Activated naive CD4-positive, alpha-beta T cell treated with anti-CD3 and anti-CD28 coated beads, Interleukin-2, amount 50 U/mL, for 72 hours (primary cell): ENCODE results near the gene PPP1R1B. TPM values are rescaled to one million over a fixed set of nuclear protein-coding genes. Genes with fewer than 3 reads are reported as not detected.

Source experiments
- ATAC-seq, 2 donors: fragments of 150-1000 bp; cut with Tn5 transposase; 2 replicates each; pipeline ENCODE4 v1.10.0; 2021; ENCODE audit warnings: mild to moderate bottlenecking in 2 of 2, moderate library complexity in 2 of 2
- DNase-seq, 2 donors: peaks; one replicate each; pipeline ENCODE4 v3.0.0; 2021 to 2022; ENCODE audit warnings: low spot score in 2 of 2
- H3K27ac Mint-ChIP-seq, 2 donors: one replicate each; pipeline ENCODE4 v1.8.0; 2022; ENCODE audit warnings: mild to moderate bottlenecking in 2 of 2, mixed read lengths in 2 of 2
- H3K36me3 Mint-ChIP-seq, 2 donors: one replicate each; pipeline ENCODE4 v1.8.0; 2022; ENCODE audit warnings: mixed read lengths in 2 of 2
- H3K9me3 Mint-ChIP-seq, 2 donors: one replicate each; pipeline ENCODE4 v1.8.0; 2022; ENCODE audit warnings: mixed read lengths in 2 of 2
- total RNA-seq, 2 donors: library from RNA; stranded (reverse); gene quantifications; one replicate each; pipeline ENCODE4 v1.2.3, GENCODE V29; 2022

Gene PPP1R1B
- total RNA-seq, 2 donors from 2014 or later = 0.16 TPM; not detected in 1

DNA sequence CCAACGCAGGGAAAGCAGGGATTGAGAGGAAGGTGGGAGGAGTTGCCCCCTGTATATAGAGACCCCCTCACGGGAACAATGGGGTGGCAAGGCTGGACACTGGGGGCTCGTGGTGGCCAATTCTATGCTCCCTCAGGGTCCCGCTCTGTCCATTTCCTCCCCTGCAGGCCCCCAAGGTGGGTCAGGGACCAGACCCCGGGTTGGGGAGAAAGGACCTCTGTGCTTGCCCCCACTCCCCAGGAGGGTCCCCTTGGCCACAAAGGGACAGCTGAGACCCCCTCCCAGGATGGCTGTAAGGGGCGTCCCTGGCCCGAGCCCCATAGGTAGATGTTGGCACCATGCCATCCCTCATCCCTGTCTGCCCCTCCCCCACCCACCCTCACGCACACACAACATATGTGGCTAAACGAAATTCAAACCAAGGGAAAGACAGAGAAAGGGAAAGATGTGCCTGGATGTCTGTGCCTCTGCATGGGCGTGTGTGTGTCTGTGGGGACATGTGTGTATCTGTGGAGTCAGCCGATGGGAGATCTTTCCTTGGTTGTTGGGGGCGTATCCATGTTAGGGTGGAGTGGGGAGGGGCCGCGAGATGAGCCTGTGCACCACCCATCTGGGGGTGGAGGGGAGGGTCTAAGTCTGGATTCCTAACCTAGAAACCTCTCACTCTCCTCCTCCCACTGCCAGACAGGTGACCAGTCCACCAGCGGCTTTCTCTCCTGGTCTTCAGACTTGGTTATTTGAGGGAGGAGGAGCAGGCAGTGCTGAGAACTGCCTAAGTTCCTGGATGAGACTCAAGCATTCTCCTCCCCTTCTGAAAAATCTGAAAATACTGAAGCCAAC is 18.4 kb upstream of the PPP1R1B start:
- Mint-ChIP-seq H3K27ac (no peak overlapping the region), H3K9me3 (no peaks in the 10 kb centered on the region), H3K36me3 (no peaks in the 10 kb centered on the region)
- DNase-seq (no peak), ATAC-seq (no peak)

DNA sequence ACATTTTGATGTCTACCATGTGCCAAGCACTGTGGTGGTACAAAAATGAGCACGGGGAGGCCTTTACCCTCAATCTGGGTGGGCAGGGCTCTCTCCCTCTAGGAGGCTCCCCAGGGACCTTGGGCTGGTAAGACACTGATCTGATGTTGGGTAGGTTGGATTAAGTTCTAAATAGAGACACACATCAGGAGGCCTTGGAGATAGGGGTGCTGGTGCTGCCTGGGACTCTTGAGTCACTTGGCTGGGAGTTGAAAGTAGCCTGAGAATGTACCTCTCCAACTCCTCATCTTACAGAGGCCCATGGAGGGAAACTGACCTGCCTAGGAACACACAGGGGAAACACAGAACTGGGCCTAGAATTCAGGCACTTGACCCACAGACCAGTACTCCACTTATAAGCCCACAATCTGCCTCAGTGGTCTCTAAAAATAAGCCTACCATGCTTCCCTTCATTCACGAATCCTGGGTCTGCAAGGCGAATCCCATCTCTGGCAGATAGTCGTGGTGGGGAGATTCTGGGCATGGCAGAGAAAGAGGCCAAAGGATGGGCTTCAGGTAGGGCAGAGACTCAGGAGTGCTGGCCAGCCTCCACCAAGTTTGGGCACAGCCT is 17.2 kb upstream of the PPP1R1B start:
- Mint-ChIP-seq H3K9me3 (no peaks in the 10 kb centered on the region), H3K27ac (no peak overlapping the region), H3K36me3 (no peaks in the 10 kb centered on the region)
- DNase-seq (no peak), ATAC-seq (no peak)

DNA sequence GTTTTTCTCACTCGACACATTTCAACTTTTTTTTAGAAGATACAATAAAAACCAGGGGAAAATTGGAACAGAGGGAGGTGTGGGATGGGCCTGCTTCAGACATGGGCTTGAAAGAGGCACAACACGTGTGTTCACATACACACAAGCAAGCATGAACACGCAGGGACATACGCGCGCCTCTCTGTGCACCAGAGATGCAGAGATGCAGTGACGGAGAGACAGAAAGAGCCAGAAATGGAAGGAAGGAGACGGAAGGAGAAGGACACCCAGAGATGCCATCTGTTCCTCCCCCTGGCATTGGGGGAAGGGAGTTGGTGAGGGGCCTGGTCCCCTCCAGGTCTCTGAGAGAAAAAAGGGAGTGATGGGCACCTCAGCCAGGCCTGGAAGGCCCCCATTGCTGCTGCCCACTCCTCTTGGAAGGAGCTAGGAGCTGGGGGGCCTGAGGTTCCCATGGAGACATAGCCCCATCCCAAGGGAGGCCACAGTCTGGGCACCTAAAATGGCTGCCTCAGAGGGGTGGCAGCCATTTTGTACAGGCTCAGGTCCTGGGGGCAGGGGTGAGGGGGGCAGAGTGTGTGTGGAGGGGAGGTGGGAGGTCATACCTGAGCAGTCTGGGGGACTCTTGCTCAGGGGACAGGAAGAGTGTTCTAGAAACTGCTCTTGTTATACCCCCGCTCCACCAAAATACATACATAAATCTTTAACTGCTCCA is 15.2 kb upstream of the PPP1R1B start:
- H3K27ac Mint-ChIP-seq = no peak overlapping the region
- ATAC-seq = no peak
- no peaks in the 10 kb centered on the region for H3K9me3 Mint-ChIP-seq
- DNase-seq = no peak
- H3K36me3 Mint-ChIP-seq = no peaks in the 10 kb centered on the region

DNA sequence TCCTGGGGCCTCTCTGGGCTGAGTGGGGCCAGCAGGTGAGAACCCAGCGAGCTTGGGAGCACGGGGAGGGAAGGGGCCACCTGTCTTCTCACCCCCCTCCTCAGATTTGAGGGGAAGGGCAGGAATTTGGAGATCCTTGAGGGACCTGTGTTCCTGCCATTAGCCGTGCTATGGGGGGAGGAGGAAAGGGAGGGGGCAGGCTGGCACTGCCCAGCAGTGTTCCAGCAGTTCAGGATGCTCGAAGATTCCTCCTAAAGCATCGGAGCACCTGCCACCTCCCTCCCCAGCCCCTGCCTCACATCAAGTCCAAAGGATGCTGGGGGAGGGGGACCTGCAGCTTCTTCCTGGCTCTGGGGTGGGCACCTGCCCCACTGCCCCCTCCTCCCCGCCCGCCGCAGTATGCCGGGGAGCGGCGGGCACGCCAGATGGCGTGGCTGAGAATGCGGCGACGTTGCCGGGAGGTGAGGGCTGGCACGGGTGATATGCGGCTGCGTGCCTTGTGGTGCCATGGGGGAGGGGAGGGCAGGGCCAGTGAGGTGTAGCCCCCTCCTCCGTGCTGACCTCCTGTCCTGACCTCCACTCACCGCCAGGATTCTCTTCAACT is 14.4 kb upstream of the PPP1R1B start:
- DNase-seq = no peak
- H3K9me3 Mint-ChIP-seq = no peaks in the 10 kb centered on the region
- no peak for ATAC-seq
- H3K36me3 Mint-ChIP-seq = no peaks in the 10 kb centered on the region
- H3K27ac Mint-ChIP-seq = no peak overlapping the region

DNA sequence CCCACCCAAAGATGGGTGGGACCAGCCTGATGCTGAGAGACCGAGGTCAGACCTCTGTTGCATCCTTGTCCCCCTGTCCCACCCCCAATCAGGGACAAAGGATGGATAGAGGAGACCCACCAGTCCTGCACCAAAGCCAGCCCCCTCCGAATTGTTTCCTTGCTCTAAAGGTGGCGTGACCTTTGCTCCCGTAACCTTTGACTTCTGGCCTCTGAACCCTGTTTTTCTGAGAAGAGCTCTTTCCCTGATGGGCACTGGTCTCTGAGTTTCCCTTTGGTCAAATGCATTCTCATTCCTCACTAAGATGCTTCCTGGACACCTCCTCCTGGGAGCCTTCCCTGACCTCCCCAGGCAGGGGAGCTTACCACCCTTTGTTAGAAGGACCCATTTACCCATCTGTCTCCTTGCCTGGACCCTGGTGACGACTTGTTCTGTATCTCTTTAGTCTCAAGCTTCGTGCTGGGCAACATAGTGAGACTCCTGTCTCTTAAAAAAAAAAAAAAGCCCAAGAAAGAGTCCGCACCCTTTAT is 13.8 kb upstream of the PPP1R1B start:
- no peaks in the 10 kb centered on the region for H3K36me3 Mint-ChIP-seq
- ATAC-seq = no peak
- no peaks in the 10 kb centered on the region for H3K9me3 Mint-ChIP-seq
- no peak overlapping the region for H3K27ac Mint-ChIP-seq
- DNase-seq = no peak

DNA sequence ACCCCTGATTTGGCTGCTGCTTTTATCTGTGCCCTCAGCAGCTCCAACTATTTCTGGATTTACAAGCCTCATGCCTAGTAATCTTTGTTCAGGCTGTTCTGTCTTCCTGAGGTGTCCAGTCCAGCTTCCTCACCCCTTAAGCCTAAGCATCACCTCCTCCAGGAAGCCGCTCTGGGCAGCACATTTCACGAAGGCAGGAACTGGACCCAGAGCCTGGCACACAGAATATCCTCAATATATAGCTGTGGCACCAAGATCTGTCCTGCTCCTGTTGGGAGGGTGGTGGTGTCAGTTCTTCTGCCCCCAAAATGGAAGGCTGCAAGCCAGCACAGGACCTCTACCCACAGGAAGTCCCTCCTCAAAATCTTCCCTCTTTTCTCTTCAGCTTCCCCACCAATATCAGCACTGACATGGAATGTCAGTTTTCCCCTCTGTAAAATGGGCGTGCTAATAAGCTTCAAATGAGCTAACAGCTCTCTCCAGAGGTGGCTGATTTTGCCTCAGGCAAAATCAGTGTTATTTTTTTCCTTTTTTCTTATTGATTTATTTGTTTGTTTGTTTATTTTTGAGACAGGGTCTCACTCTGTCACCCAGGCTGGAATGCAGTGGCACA is 12.1 kb upstream of the PPP1R1B start:
- Mint-ChIP-seq H3K36me3 (no peaks in the 10 kb centered on the region), H3K27ac (no peak overlapping the region), H3K9me3 (no peaks in the 10 kb centered on the region)
- ATAC-seq = no peak
- DNase-seq = no peak

DNA sequence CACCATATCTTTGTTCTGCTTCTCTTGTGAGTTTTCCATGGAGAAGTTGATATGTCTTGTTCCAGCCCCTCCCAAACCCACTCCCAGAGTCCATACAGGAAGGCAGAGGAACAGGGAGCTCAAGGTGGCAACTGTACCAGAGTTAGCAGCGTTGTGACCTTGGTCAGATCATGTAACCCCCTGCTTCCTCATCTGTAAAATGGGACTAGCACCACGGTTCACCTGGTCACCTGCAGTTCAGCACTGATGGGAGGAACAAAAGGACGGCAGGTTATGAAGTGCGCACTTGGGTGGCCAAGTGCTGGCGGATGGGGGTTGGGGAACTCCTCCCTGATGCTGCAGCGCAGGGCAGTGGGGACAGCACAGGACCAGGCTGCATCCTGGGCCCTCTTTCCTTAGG is 11.3 kb upstream of the PPP1R1B start:
- no peaks in the 10 kb centered on the region for H3K36me3 Mint-ChIP-seq
- DNase-seq = no peak
- ATAC-seq = no peak
- no peaks in the 10 kb centered on the region for H3K9me3 Mint-ChIP-seq
- no peak overlapping the region for H3K27ac Mint-ChIP-seq

DNA sequence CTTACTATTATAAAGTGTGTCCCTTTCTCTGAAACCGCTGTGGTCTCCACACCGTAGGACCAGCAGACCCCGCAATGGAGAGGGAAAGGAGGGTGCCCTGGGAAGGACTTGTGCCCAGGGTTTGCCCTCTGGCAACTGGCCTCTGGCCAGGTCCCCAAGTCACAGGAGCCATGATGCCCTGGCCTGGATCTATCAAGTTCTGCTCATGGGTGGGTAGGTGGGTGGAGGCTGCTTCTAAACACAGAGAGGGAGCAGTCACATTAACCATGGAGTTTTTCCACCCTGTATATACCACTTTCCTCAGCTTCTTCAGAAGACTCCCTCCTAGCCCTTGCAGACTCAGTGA is 9.7 kb upstream of the PPP1R1B start:
- H3K27ac Mint-ChIP-seq = no peak overlapping the region
- DNase-seq (no peak), ATAC-seq (no peak)
- H3K36me3 Mint-ChIP-seq = no peaks in the 10 kb centered on the region
- no peaks in the 10 kb centered on the region for H3K9me3 Mint-ChIP-seq

DNA sequence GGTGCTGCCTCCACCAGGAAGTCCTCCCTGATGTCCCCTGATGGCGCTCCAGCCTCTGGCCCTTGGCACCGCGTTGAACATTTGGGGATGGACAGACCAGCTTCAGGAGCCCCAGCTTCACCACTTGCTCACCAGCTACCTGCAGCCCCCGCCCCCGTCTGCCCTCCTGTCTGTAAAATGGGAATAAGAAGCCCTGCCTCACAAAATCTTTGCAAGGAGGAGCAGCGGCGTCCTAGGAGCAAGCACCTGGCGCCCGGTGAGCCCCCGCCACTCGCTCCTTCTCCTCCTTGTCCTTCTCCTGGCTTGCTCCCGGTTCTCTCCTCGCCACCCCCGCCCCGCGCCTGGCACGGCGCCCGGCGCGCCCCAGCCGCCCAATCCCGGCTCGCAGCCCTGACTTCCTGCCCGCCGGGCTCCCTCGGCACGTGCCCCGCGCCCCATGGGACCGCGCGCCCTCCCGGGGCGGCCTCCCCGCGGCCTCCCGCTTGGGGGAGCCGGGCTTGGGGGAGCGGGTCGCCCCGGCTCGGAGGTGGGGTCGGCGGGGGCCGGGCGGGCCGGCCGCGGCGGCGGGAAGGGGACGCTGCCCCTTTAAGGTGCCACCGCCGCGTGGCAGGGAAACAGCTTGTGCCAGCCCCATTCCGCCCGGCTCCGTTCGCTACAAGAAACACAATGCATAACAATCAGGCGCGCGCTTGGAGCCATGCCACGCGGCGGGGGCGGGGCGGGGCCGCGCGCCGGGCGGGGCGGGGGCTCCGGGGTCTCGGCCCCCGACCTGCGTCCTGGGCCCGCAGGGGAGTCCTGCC is 9.1 kb upstream of the PPP1R1B start:
- DNase-seq = peak; percentile 48 to 66
- Mint-ChIP-seq H3K27ac (no peak overlapping the region), H3K36me3 (no peaks in the 10 kb centered on the region), H3K9me3 (no peaks in the 10 kb centered on the region)
- ATAC-seq = peak; percentile 35 to 49

DNA sequence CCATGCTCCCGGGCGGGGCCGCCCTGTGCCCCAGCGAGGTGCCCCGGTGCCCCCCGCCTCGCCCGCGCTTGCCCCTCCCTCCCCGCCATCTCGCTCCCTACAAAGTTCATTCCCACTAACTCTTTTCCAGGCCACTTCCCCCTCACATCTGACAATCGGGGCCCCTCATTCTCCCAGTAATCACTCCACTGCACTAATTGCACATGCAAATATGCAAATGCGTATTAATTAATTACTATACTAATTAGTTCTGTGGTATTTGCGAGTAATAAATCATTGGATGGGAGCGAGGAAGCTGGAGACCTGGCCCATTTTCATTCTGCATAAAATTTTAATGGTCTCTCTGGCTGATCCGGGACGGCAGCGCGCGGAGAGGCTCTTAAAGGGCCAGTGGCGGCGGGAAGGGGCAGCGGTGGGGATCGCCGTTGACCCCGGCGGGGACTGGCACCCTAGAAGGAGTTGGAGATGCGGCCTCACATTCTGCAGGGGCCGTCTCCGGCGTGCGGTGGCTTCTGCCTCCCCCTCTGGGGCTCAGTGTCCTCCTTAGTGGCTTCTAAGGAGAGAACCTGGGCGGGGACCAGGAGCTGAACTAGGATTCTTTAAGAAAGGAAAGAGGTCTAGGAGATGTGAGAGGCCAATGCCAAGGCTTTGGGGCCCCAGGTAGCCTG is 8.4 kb upstream of the PPP1R1B start:
- no peaks in the 10 kb centered on the region for H3K9me3 Mint-ChIP-seq
- H3K27ac Mint-ChIP-seq = no peak overlapping the region
- ATAC-seq (no peak), DNase-seq (no peak)
- no peaks in the 10 kb centered on the region for H3K36me3 Mint-ChIP-seq

DNA sequence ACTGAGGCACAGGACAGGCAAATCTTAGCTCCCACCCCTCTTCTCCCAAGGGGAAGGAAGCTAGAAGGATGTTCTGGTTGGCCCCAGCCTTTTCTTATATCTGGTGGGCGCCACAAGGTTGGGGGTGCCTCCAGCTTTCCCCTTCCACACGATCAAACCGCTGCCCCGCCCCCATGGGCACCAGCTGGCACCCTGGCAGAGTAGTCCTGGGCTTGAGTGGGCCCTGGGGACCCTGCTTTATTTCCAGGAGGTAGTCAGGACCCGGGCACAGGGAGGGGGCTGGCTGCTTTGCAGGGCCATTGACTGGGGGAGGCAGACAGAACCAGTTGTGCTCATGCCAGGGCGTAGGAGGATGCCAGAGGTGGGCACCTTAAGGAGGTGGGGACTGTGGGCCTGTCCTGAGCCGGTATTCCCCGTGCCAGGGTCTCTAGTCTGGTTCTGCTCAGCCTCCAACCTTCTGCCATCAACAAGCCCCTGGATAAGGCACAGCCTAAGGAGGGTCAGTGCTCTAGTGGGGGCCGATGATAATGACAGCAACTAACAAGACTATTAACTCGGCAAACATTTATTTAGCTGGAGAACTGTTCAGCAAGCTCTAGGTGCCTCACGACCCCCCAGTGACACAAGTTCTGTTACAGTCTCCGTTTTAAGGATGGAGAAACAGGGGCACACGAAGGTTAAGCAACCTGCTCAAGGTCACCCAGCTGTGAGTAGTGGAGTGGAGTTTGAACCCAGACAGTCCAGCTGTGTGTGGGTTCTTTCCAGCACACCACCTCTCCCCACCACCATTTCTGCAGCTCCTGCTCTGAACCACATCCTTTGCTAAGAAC is 7.6 kb upstream of the PPP1R1B start:
- no peak for DNase-seq
- no peak for ATAC-seq
- no peak overlapping the region for H3K27ac Mint-ChIP-seq
- H3K36me3 Mint-ChIP-seq = no peaks in the 10 kb centered on the region
- no peaks in the 10 kb centered on the region for H3K9me3 Mint-ChIP-seq

DNA sequence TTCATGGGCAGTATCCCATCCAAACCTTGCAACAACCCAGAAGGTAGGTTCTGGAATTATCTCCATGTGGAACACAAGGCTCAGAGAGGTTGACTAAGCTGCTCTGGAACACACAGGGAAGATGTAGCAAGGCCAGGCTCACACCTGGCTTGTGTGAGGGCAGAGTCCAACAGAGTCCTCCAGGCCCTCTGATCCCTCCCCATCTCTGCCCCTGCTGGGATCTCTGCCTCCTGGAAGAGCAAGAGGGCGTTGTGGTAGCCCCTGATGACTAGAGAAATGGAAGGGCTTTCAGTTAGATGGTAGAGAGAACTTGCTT is 7.0 kb upstream of the PPP1R1B start:
- Mint-ChIP-seq H3K9me3 (no peaks in the 10 kb centered on the region), H3K27ac (no peak overlapping the region), H3K36me3 (no peaks in the 10 kb centered on the region)
- DNase-seq (no peak), ATAC-seq (no peak)

DNA sequence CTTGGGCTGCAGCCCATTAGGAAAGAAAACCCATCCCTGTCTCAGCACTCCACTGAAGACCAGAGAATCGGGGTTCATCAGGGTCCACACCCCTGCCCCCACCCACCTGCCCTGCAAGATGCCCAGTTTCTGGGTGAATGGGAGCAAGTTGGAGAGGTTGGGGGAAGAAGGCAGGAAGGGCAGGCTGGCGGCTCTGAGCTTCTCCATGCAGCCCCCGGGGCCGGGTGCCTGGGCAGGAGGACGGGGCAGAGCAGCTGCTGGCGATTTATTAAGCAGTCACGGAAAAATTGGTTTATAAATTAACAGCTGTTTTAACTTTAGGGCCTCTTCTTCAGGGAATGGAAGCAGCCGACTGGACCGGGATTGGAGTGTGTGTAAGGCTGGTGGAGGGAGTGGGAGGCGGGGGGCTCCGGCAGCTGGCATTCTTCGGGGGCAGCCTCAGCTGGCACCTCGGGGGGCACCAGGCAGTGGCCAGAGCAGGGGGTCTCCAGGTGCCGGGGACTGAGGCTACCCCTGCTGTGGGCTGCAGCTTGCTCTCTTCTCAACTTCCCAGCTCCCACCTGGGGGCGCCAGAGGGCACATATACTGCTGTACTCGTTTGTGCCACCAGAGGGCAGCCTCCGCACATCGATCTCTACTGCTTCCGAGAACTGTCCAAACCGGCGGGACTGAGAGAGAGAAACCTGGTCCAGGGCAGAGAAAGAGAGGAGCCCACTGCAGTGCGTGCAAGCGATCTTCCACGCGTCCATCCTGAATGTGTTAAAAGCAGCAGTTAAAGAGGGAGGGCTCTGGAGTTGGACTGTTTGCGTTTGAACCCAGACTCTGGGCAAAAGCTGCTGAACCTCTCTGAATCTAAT is 5.0 kb upstream of the PPP1R1B start:
- H3K27ac Mint-ChIP-seq = peak overlapping the region; percentile 38 to 79
- DNase-seq = peak; percentile 89 to 98
- no peaks in the 10 kb centered on the region for H3K36me3 Mint-ChIP-seq
- H3K9me3 Mint-ChIP-seq = no peaks in the 10 kb centered on the region
- ATAC-seq = peak; percentile 63 to 69

DNA sequence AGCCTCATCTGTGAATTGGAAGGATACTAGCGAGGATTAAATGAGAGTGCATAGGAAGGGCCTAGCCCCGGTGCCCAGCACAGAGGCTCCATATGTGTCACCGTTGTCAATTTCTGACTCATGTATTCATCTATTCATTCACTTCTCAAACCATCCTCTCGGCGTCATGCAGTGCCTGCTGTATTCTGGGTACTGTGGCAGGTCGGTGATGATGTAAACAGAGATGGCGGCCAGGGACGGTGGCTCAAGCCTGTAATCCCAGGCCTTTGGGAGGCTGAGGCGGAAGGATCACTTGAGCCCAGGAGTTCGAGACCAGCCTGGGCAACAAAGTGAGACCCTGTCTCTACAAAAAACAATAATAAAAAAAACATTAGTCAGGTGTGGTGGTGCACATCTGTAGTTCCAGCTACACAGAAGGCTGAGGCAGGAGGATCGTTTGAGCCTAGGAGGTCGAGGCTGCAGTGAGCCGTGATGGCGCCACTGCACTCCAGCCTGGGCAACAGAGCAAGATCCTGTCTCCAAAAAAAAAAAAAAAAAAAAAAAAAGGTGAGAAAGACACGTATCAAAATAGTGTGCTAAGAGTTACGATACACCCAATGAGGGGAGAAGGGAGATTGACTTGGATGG is 4.3 kb upstream of the PPP1R1B start:
- DNase-seq (peak; percentile 38 to 62), ATAC-seq (peak; percentile 76 to 85)
- peak overlapping the region; percentile 38 to 79 for H3K27ac Mint-ChIP-seq
- no peaks in the 10 kb centered on the region for H3K9me3 Mint-ChIP-seq
- no peaks in the 10 kb centered on the region for H3K36me3 Mint-ChIP-seq
